ENCODE results near the gene LLCFC1.

LLCFC1 gene

GRCh38 chr7:142910031-142910433 is 29.3 kb upstream of the LLCFC1 start:
- in situ Hi-C loops (cut with MboI; ENCODE audit: low sequenced_read_pairs, unreplicated experiment) = no loop called here
- no peak for DNase-seq (ENCODE audit: low spot score)

GRCh38 chr7:142910481-142910880 is 28.8 kb upstream of the LLCFC1 start:
- no peak for DNase-seq (ENCODE audit: low spot score)
- in situ Hi-C loops (cut with MboI; ENCODE audit: low sequenced_read_pairs, unreplicated experiment) = no loop called here
- no peak for TF ChIP-seq CTCF (IDR thresholded peaks at IDR 0.05; ENCODE audit: borderline replicate concordance, control extremely low read depth, extremely low read depth, insufficient read depth, missing control alignments)

More at GRCh38 chr7:142910031-142910433, 29.3 kb upstream of the LLCFC1 start:
- no peak for TF ChIP-seq CTCF (IDR thresholded peaks at IDR 0.05; ENCODE audit: borderline replicate concordance, control extremely low read depth, extremely low read depth, insufficient read depth, missing control alignments)

- no peak for TF ChIP-seq CTCF (IDR thresholded peaks at IDR 0.05; ENCODE audit: borderline replicate concordance, control extremely low read depth, extremely low read depth, insufficient read depth, missing control alignments)
Measured at GRCh38 chr7:142913051-142913450, 26.2 kb upstream of the LLCFC1 start.

GRCh38 chr7:142913566-142913965 is 25.7 kb upstream of the LLCFC1 start:
- no peak for DNase-seq (ENCODE audit: low spot score)

More at GRCh38 chr7:142913051-142913450, 26.2 kb upstream of the LLCFC1 start:
- in situ Hi-C loops (cut with MboI; ENCODE audit: low sequenced_read_pairs, unreplicated experiment) = no loop called here
- no peak for DNase-seq (ENCODE audit: low spot score)

GRCh38 chr7:142914121-142914520 is 25.2 kb upstream of the LLCFC1 start:
- no peak for DNase-seq (ENCODE audit: low spot score)
- in situ Hi-C loops (cut with MboI; ENCODE audit: low sequenced_read_pairs, unreplicated experiment) = no loop called here
- TF ChIP-seq CTCF (IDR thresholded peaks at IDR 0.05; ENCODE audit: borderline replicate concordance, control extremely low read depth, extremely low read depth, insufficient read depth, missing control alignments) = no peak

More at GRCh38 chr7:142913566-142913965, 25.7 kb upstream of the LLCFC1 start:
- no peak for TF ChIP-seq CTCF (IDR thresholded peaks at IDR 0.05; ENCODE audit: borderline replicate concordance, control extremely low read depth, extremely low read depth, insufficient read depth, missing control alignments)
- in situ Hi-C loops (cut with MboI; ENCODE audit: low sequenced_read_pairs, unreplicated experiment) = no loop called here

- in situ Hi-C loops (cut with MboI; ENCODE audit: low sequenced_read_pairs, unreplicated experiment) = no loop called here
- no peak for TF ChIP-seq CTCF (IDR thresholded peaks at IDR 0.05; ENCODE audit: borderline replicate concordance, control extremely low read depth, extremely low read depth, insufficient read depth, missing control alignments)
- no peak for DNase-seq (ENCODE audit: low spot score)
Measured at GRCh38 chr7:142915315-142915714, 24.0 kb upstream of the LLCFC1 start.

GRCh38 chr7:142916508-142916907 is 22.8 kb upstream of the LLCFC1 start:
- TF ChIP-seq CTCF (IDR thresholded peaks at IDR 0.05; ENCODE audit: borderline replicate concordance, control extremely low read depth, extremely low read depth, insufficient read depth, missing control alignments) = no peak
- in situ Hi-C loops (cut with MboI; ENCODE audit: low sequenced_read_pairs, unreplicated experiment) = no loop called here
- DNase-seq (ENCODE audit: low spot score) = no peak
